Activated T-cell treated with anti-CD3 and anti-CD28 coated beads, Interleukin-2, amount 50 U/mL, for 72 hours (primary cell): ENCODE data around the gene PSMA5. TPM values are rescaled to one million over a fixed set of nuclear protein-coding genes. Genes with fewer than 3 reads are reported as not detected.
"Not testable (repeated sequence)": the region's sequence is repeated elsewhere in the genome, so short reads cannot be mapped to it uniquely, and the experiment has no call there.

ENCODE experiments used
- ATAC-seq, 2 donors: fragments of 150-1000 bp; cut with Tn5 transposase; replicated peaks in 1 of 2; 2 replicates each; pipeline ENCODE4 v1.10.0; 2021; ENCODE audit warnings: moderate library complexity in 2 of 2, mild to moderate bottlenecking in 1 of 2
- DNase-seq, 2 donors: peaks; one replicate each; pipeline ENCODE4 v3.0.0; 2021 to 2022; ENCODE audit warnings: mixed read lengths in 1 of 2
- H3K27ac Mint-ChIP-seq: one replicate; pipeline ENCODE4 v1.8.0; 2022; ENCODE audit warnings: mild to moderate bottlenecking, moderate library complexity, mixed read lengths
- H3K27me3 Mint-ChIP-seq: one replicate; pipeline ENCODE4 v1.8.0; 2022; ENCODE audit warnings: low read depth, mixed read lengths
- H3K36me3 Mint-ChIP-seq, 2 donors: one replicate each; pipeline ENCODE4 v1.8.0; 2022; ENCODE audit warnings: mixed read lengths in 2 of 2, mild to moderate bottlenecking in 1 of 2; ENCODE audit not compliant: insufficient read depth in 2 of 2
- H3K4me1 Mint-ChIP-seq: one replicate; pipeline ENCODE4 v1.8.0; 2022; ENCODE audit warnings: low read depth, mixed read lengths
- H3K4me3 Mint-ChIP-seq, 2 donors: one replicate each; pipeline ENCODE4 v1.8.0; 2022; ENCODE audit warnings: mild to moderate bottlenecking in 2 of 2, mixed read lengths in 2 of 2, moderate library complexity in 2 of 2
- H3K9me3 Mint-ChIP-seq, 2 donors: one replicate each; pipeline ENCODE4 v1.8.0; 2022; ENCODE audit warnings: mixed read lengths in 2 of 2
- total RNA-seq, 2 donors: library from RNA; stranded (reverse); gene quantifications; one replicate each; pipeline ENCODE4 v1.2.3, GENCODE V29; 2022

The PSMA5 gene
- total RNA-seq, 2 donors from 2014 or later, result 169 to 179 TPM

DNA sequence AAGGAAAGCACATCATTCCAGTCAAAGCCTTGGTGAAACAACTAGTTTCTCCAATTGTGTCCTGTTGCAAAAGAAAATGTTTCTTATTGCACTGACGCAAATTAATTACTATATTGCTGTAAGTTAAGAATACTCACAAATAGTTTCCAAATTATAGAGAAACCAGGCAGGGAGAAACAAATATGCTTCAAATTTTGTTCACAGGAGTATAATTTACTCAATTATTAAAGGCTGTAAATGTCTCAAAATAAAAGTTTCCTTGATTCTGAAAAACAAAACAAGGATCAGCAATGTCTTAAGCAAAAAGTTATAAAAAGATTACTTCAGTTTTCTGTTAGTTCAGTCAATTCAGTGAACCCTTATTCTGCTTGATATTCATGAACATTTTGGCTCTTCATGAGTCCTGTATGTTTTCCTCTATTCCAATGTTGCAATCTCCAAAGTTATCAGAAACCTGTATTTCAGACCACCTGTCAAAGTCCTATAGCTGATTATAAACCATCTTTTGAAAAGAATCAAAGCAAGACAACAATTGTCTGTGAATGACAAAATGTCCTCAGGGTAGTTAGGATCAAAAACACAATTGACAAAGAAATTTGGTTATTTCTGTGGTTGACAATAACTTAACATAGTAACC, 28.4 kb upstream of the PSMA5 start:
- DNase-seq (no peak), ATAC-seq (no peak)
- H3K27me3 Mint-ChIP-seq, result peaks cover 48% of the 10 kb centered on the region
- H3K27ac Mint-ChIP-seq, result no peak overlapping the region
- H3K4me3 Mint-ChIP-seq, result no peak overlapping the region
- peaks cover 7 to 11% of the 10 kb centered on the region in 2 donors for H3K36me3 Mint-ChIP-seq
- H3K9me3 Mint-ChIP-seq, result peaks cover 5 to 9% of the 10 kb centered on the region in 2 donors
- no peaks in the 10 kb centered on the region for H3K4me1 Mint-ChIP-seq

DNA sequence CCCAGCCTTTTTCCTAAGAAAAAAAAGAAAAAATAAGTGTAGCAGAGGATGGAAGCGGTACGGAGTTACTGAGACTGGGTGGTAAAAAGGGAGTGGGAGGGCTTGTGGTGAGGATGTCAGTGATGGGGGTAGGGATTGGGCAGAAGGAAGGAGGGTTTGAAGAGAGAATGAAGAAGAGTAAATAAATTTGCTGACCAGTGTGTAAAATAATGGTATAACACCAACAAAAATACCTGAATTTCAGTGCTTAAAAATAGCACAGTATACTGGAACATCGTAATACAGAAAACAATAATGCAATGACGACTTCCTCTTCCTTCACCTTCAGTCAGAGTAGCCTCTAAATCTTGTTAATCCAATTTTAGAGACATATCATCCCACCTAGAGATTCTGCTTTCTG, 21.3 kb upstream of the PSMA5 start:
- Mint-ChIP-seq H3K36me3 (no peaks in the 10 kb centered on the region), H3K4me3 (no peak overlapping the region), H3K27ac (no peak overlapping the region), H3K27me3 (peaks cover 19% of the 10 kb centered on the region), H3K9me3 (no peaks in the 10 kb centered on the region), H3K4me1 (no peaks in the 10 kb centered on the region)
- DNase-seq (no peak), ATAC-seq (no peak)

DNA sequence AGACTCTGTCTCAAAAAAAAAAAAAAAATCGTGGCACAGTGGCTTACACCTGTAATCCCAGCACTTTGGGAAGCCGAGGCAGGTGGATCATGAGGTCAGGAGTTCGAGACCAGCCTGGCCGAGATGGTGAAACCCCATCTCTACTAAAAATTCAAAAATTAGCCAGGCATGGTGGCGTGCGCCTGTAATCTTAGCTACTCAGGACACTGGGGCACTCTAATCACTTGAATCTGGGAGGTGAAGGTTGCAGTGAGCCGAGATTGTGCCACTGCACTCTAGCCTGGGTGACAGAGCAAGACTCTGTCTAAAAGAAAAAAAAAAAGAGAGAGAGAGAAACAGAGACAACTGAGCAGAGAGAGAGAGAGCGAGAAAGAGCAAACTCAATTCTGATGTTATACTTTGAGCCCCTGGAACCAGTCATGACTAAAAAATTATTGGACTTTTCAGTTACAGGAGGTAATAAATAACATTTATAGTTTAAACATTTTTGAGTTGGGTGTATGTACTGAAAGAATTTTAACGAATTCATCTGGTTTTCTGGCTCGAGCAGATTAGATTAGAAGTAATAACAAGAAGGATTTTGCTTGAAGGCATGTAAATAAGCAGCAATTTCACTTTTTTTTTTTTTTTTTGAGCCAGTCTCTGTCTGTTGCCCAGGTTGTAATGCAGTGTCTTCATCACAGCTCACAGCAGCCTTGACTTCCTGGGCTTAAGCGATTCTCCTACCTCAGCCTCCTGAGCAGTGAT, 19.9 kb upstream of the PSMA5 start:
- not testable (repeated sequence) for H3K4me1 Mint-ChIP-seq, H3K36me3 Mint-ChIP-seq, H3K27ac Mint-ChIP-seq, H3K4me3 Mint-ChIP-seq, ATAC-seq, H3K9me3 Mint-ChIP-seq, DNase-seq
- H3K27me3 Mint-ChIP-seq, result peaks cover 19% of the 10 kb centered on the region

DNA sequence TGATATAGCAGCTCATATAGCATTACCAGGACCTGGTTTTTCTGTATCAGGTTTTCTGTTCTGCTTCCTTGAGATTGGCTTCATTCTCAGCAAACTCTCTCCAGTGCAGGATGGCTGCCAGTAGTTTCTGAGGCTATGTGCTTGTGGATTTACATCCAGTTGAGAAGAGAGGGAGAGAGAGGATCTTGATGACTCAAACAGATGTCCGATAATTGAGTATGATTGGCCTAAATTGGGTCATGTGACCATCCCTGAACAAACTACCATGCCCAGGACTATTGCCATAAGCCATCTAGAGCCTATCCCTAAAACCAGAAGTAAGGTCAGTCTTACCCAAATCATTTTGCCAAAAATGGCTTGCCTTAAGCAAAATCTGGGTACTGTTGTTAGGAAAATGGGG, 18.1 kb upstream of the PSMA5 start:
- Mint-ChIP-seq H3K27me3 (peaks cover 9% of the 10 kb centered on the region), H3K4me3 (no peak overlapping the region), H3K36me3 (no peaks in the 10 kb centered on the region), H3K27ac (no peak overlapping the region), H3K9me3 (no peaks in the 10 kb centered on the region), H3K4me1 (no peaks in the 10 kb centered on the region)
- DNase-seq (no peak), ATAC-seq (no peak)

DNA sequence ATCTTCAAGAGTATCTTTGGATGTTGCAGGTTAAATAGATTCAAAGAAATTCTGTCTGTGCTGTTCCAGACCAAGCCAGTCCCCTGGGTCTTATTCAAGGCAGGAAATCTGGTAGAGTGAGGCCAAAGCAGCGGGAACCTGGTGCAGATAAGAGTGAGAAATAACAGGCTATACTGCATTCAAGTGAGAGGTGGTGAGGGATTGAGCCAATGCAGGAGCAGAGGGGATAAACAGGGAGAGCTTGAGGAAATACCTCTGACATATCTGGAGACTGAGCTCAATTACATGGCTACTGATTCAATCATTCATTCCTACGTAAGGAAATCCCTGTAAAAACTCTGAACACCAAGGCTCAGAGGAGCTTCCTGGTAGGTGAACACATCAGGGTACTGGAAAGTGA, 17.2 kb upstream of the PSMA5 start:
- no peaks in the 10 kb centered on the region for H3K36me3 Mint-ChIP-seq
- no peaks in the 10 kb centered on the region for H3K9me3 Mint-ChIP-seq
- peaks cover 9% of the 10 kb centered on the region for H3K27me3 Mint-ChIP-seq
- H3K4me1 Mint-ChIP-seq, result no peaks in the 10 kb centered on the region
- DNase-seq (no peak), ATAC-seq (no peak)
- no peak overlapping the region for H3K27ac Mint-ChIP-seq
- no peak overlapping the region for H3K4me3 Mint-ChIP-seq

DNA sequence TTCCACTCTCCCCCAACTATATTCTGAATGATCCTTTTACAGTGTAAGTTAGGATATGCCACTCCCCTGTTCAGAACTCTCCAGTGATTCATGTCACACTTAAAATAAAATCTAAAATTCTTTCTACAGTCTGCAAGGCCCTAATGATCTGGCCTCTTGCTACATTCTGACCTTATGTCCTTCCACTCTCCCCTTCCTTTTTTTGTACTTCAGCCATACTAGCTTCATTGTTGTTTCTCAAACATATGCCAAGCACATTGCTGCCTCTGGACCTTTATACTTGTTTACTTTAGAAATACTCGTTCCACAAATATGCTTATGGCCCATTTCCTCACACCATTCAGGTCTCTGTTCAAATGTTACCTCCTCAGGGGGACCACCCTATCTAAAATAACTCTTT, 14.8 kb upstream of the PSMA5 start:
- no peak for DNase-seq
- Mint-ChIP-seq H3K27me3 (peaks cover 9% of the 10 kb centered on the region), H3K4me1 (no peaks in the 10 kb centered on the region), H3K4me3 (no peak overlapping the region), H3K27ac (no peak overlapping the region), H3K36me3 (no peaks in the 10 kb centered on the region), H3K9me3 (no peaks in the 10 kb centered on the region)
- ATAC-seq, result no peak

DNA sequence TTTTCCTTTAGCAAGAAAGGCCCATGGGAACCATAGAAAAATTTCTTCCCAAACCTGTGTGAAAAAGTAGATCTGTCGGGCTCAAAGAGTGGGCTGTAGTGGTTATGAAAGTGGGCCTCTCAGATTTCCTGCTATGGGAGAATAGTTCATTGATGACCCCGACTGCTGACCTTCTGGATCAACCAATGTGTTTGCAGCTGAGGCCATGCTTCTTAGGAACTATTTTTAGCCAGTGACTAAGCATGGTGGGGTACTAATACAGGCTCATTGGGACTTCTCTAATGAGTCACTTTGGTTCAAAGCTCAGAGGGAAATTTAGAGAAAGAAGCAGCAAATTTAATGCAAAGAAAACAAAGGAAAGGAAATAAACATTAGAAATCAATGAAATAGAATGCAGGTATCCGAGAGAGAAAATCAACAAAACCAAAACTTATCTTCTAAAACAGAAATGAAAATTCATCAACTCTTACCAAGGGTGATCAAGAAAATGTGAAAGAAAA, 12.6 kb upstream of the PSMA5 start:
- no peaks in the 10 kb centered on the region for H3K4me1 Mint-ChIP-seq
- peaks cover 7% of the 10 kb centered on the region for H3K27me3 Mint-ChIP-seq
- no peak overlapping the region for H3K27ac Mint-ChIP-seq
- peaks cover 0 to 3% of the 10 kb centered on the region in 2 donors for H3K9me3 Mint-ChIP-seq
- ATAC-seq, result peak; percentile 34 to 41
- no peak for DNase-seq
- no peak overlapping the region for H3K4me3 Mint-ChIP-seq
- peaks cover 0 to 2% of the 10 kb centered on the region in 2 donors for H3K36me3 Mint-ChIP-seq

DNA sequence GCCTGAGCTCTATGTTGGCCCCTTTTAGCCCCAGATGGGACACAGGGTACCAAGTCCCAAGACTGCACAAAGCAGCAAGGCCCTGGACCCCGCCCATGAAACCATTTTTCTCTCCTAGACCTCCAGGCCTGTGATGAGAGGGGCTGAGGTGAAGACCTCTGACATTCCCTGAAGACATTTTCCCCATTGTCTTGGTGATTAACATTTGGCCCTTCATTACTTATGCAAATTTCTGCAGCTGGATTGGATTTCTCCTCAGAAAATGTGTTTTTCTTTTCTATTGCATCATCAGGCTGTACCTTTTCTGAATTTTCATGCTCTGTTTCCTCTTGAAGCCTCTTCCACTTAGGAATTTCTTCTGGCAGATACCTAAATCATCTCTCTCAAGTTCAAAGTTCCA, 8.2 kb upstream of the PSMA5 start:
- Mint-ChIP-seq H3K4me3 (no peak overlapping the region), H3K36me3 (peaks cover 0 to 2% of the 10 kb centered on the region in 2 donors), H3K9me3 (peaks cover 0 to 3% of the 10 kb centered on the region in 2 donors), H3K27me3 (peaks cover 7% of the 10 kb centered on the region), H3K27ac (no peak overlapping the region), H3K4me1 (no peaks in the 10 kb centered on the region)
- ATAC-seq (no peak), DNase-seq (no peak)

DNA sequence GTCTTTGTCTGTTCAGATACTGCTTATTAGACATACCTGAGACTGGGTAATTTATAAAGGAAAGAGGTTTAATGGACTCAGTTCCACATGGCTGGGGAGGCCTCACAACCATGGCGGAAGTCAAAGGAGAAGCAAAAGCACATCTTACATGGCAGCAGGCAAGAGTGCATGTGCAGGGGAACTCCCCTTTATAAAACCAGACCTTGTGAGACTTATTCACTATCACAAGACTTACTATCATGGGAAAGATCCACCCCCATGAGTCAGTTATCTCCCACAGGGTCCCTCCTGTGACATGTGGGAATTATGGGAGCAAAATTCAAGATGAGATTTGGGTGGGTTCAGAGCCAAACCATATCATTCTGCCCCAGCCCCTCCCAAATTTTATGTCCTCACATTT, 7.1 kb upstream of the PSMA5 start:
- Mint-ChIP-seq H3K27ac (no peak overlapping the region), H3K4me3 (no peak overlapping the region), H3K9me3 (peaks cover 0 to 3% of the 10 kb centered on the region in 2 donors), H3K27me3 (peaks cover 7% of the 10 kb centered on the region), H3K4me1 (no peaks in the 10 kb centered on the region), H3K36me3 (peaks cover 0 to 2% of the 10 kb centered on the region in 2 donors)
- DNase-seq, result no peak
- no peak for ATAC-seq

DNA sequence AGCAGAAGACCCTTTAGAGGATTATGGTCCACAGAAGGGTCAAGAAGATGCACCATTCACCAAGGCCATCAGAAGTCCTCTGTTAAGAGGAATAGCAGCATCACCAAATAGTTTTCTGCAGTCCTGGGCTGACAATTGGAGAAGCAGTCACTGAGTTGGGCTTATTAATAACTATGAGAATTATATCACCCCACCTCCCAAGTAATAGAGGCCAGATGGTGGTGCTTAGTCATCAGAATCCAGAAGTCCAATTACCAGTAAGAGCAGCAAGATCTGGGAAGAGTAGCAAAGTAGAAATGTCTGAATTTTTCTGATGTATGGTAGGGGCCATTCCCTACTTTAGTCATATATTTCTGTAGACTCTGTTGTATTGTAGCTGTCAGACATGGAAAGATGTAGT, 6.1 kb upstream of the PSMA5 start:
- no peak overlapping the region for H3K4me3 Mint-ChIP-seq
- no peak overlapping the region for H3K27ac Mint-ChIP-seq
- H3K4me1 Mint-ChIP-seq, result peaks cover 7% of the 10 kb centered on the region
- peaks cover 0 to 2% of the 10 kb centered on the region in 2 donors for H3K36me3 Mint-ChIP-seq
- no peak for ATAC-seq
- peaks cover 7% of the 10 kb centered on the region for H3K27me3 Mint-ChIP-seq
- peaks cover 0 to 3% of the 10 kb centered on the region in 2 donors for H3K9me3 Mint-ChIP-seq
- DNase-seq, result no peak

DNA sequence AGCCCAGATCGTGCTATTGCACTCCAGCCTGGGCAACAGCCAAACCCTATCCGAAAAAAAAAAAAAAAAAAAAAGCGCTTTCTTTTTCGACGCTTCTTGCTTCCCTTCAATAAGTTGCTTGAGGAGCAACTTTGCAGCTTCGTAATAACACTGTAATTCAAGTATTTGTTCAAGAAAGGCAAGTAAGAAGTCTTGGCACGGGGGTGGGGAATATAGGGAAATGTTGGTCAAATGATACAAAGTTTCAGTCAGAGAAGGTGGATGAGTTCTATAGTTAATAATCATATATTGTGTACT, 871 bp upstream of the PSMA5 start:
- no peaks in the 10 kb centered on the region for H3K27me3 Mint-ChIP-seq
- DNase-seq, result no peak
- H3K36me3 Mint-ChIP-seq, result peaks cover 9 to 22% of the 10 kb centered on the region in 2 donors
- no peaks in the 10 kb centered on the region for H3K9me3 Mint-ChIP-seq
- peak overlapping the region; percentile 96 for H3K27ac Mint-ChIP-seq
- no peak for ATAC-seq
- H3K4me1 Mint-ChIP-seq, result peaks cover 39% of the 10 kb centered on the region
- peak overlapping the region; percentile 90 to 98 for H3K4me3 Mint-ChIP-seq

DNA sequence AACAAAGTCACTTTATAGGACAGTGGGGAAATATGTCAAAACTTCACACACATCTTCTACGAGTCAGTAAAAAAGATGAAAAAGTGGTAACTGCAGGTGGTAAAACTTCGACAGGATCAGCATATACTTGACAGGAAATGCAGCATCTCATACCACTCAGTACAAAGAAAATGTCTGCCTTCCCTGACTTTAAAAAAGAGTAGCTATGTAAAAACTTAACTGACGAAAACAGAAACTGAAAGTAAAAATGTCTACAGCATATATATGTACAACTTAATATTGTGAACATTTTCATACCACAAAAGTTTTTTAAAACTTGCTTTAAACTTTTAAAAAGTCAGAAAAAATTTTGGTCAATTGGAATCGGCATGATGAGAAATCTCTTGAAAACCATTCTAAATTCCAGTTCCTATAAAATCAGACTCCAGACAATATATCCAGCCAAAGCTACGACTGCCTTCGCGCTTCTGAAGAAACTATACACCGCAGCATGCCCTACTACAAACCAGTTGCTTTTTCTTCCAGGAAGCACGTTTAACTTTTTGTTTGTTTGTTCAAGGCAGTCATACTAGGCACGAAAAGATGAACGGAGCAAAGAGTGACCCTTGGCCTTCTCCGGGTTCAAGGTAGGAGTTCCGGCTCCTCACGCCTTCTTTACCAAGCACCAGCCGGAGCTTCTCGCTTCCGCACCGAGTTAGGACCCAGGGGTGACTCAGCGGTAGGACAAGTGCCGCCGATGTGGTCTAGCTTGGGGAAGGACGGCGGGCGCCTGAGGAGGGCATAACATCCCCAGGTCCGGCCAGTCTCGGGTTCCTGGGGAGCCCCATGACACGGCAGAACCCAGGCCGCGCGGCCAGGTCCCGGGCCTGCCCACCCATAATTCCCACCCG, 612 bp downstream of the PSMA5 start:
- Mint-ChIP-seq H3K27me3 (no peaks in the 10 kb centered on the region), H3K9me3 (no peaks in the 10 kb centered on the region), H3K4me1 (peaks cover 43% of the 10 kb centered on the region), H3K36me3 (peaks cover 11 to 28% of the 10 kb centered on the region in 2 donors), H3K4me3 (peak overlapping the region; percentile 90 to 98), H3K27ac (peak overlapping the region; percentile 96)
- ATAC-seq (peak; percentile 67 to 70), DNase-seq (peak; percentile 76 to 83)

DNA sequence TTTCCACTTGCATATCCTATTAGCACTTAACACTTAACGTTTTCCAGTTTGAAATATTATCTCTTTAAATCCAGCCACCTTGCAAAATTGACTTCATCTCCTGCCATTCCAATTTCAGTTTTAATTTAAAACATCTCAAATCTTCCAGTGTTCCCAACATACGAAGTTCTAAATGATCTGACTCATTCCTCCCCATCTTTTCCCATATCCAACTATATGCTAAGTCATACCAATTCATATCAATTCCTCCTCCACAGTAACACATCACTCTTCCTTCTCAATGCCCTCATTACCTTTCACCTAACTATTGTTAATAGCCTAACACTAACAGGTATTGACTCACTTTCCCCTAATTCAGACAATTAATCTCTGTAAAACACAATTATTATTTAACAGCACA, 2.8 kb downstream of the PSMA5 start:
- no peak for DNase-seq
- Mint-ChIP-seq H3K4me3 (peak overlapping the region; percentile 90 to 98), H3K9me3 (no peaks in the 10 kb centered on the region), H3K27me3 (no peaks in the 10 kb centered on the region), H3K4me1 (peaks cover 43% of the 10 kb centered on the region), H3K36me3 (peaks cover 11 to 39% of the 10 kb centered on the region in 2 donors), H3K27ac (peak overlapping the region; percentile 96)
- no peak for ATAC-seq
